ENCODE data around the gene ACTL7B.

Gene ACTL7B

DNA sequence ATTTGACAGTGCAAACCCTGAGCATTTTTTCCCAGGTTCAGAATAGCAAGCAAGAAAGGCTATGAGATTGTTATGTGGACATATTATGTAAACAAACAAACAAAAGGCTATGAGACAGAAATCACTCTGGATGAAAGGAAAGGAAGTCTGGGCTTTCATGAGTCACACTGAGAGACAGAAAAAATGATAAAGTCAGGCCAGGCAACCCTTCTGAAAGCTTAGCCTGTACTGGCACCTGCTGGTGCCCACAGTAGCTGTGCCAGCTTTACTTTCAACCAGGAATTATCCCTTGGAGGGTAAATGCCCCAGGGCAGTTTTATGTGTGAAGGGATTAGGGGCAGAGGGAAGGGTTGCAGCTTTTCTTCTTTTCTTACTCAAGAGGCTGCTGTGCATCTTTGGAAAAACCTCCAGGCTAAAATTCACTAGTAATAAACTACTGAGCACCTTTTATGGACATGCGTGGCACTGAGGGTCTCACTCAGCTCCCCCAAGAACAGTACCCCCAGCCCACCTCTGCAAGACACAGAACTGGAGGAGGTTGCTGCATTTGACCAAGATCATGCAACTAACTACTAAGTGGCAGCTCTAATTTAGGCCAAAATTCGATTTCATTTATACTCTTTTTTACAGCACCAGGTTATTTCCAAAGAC is 41.7 kb downstream of the ACTL7B start:
- Histone ChIP-seq H3K27ac (replicated peaks) (no peak overlapping the region), H3K4me3 (replicated peaks; ENCODE audit: insufficient read depth, low read length) (no peak overlapping the region), H3K27me3 (ENCODE audit: insufficient read depth, poor library complexity, severe bottlenecking) (no peaks in the 10 kb centered on the region)
- no peak for TF ChIP-seq GABPA (IDR thresholded peaks at IDR 0.05; ENCODE audit: low read depth)
- TF ChIP-seq CTCF (IDR thresholded peaks at IDR 0.05; ENCODE audit: insufficient read depth, low read length), result peak; percentile 48
- peak in 1 of 2 experiments; percentile 15 for DNase-seq (ENCODE audit: low read depth in 1 of 2, low spot score in 1 of 2)

DNA sequence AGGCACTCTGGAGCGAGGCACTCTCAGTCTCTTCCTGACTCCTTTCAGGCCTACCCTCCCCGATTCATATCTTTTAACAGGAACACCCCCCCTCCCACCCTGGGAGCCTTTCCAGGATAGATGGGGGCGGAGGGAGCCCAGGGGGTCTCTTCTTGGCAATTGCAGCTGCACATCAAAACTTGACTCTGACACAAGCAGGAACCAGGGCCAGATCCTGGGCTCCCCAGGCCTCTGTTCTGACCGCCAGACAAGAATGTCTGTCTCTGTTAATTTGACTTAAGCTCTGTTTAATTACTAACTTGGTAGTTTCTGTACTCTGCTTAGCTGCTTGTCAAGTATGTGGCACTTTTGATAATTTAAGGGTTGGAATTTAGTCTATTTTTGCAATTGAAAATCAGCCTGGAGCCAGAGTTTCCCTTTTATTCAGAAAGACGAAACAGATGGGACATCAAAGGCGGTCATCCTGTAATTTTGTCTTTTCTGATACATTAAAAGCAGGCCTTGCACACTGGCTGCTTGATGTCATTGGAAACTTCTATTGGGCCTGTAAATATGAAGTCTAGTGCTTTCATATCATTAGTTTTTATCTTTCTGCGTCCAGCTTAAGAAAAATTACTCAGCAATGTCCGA is 43.3 kb downstream of the ACTL7B start:
- no peak for DNase-seq (ENCODE audit: low read depth in 1 of 2, low spot score in 1 of 2)
- TF ChIP-seq CTCF (IDR thresholded peaks at IDR 0.05; ENCODE audit: insufficient read depth, low read length), result no peak
- TF ChIP-seq SPI1 (IDR thresholded peaks at IDR 0.05; ENCODE audit: borderline replicate concordance, low read depth), result no peak
- TF ChIP-seq, protein P1, sequence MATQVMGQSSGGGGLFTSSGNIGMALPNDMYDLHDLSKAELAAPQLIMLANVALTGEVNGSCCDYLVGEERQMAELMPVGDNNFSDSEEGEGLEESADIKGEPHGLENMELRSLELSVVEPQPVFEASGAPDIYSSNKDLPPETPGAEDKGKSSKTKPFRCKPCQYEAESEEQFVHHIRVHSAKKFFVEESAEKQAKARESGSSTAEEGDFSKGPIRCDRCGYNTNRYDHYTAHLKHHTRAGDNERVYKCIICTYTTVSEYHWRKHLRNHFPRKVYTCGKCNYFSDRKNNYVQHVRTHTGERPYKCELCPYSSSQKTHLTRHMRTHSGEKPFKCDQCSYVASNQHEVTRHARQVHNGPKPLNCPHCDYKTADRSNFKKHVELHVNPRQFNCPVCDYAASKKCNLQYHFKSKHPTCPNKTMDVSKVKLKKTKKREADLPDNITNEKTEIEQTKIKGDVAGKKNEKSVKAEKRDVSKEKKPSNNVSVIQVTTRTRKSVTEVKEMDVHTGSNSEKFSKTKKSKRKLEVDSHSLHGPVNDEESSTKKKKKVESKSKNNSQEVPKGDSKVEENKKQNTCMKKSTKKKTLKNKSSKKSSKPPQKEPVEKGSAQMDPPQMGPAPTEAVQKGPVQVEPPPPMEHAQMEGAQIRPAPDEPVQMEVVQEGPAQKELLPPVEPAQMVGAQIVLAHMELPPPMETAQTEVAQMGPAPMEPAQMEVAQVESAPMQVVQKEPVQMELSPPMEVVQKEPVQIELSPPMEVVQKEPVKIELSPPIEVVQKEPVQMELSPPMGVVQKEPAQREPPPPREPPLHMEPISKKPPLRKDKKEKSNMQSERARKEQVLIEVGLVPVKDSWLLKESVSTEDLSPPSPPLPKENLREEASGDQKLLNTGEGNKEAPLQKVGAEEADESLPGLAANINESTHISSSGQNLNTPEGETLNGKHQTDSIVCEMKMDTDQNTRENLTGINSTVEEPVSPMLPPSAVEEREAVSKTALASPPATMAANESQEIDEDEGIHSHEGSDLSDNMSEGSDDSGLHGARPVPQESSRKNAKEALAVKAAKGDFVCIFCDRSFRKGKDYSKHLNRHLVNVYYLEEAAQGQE (IDR thresholded peaks at IDR 0.05; ENCODE audit: insufficient replicate concordance, low read depth), result no peak

GRCh38 chr9:108811944-108812343 is 43.8 kb downstream of the ACTL7B start:
- Histone ChIP-seq H3K4me3 (replicated peaks; ENCODE audit: insufficient read depth, low read length) (no peak overlapping the region), H3K27ac (replicated peaks) (no peak overlapping the region), H3K27me3 (ENCODE audit: insufficient read depth, poor library complexity, severe bottlenecking) (no peaks in the 10 kb centered on the region)
- no peak for DNase-seq (ENCODE audit: low read depth in 1 of 2, low spot score in 1 of 2)
- TF ChIP-seq, protein P1 (IDR thresholded peaks at IDR 0.05; ENCODE audit: insufficient replicate concordance, low read depth), result no peak
- TF ChIP-seq CTCF (IDR thresholded peaks at IDR 0.05; ENCODE audit: insufficient read depth, low read length) (no peak), GABPA (IDR thresholded peaks at IDR 0.05; ENCODE audit: low read depth) (no peak), POLR2AphosphoS5 (IDR thresholded peaks at IDR 0.05; ENCODE audit: low read depth) (no peak), SPI1 (IDR thresholded peaks at IDR 0.05; ENCODE audit: borderline replicate concordance, low read depth) (no peak)

More for the DNA sequence above, 43.3 kb downstream of the ACTL7B start:
- H3K4me3 ChIP-seq (replicated peaks; ENCODE audit: insufficient read depth, low read length), result no peak overlapping the region
- H3K27ac ChIP-seq (replicated peaks), result no peak overlapping the region
- H3K27me3 ChIP-seq (ENCODE audit: insufficient read depth, poor library complexity, severe bottlenecking), result no peaks in the 10 kb centered on the region

DNA sequence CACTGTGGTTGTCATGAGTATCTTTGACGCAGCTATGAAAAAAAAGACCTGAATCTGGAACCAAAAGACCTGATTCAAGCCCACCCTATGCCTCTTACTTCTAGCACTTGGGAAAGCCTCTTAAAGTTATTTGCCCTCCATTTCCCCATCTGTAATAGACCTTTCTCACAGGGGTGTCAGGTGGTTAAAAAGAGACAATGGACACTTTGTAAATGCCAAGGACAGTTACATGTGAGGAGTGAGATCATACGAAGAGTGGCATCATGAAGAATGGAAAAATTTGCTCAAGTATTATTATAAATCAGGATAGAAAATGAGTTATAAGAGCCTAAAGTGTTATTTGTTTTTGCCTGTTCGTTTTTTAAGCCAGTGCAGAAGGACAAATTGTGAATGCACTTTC is 46.5 kb downstream of the ACTL7B start:
- no peak overlapping the region for H3K4me3 ChIP-seq (replicated peaks; ENCODE audit: insufficient read depth, low read length)
- TF ChIP-seq GABPA (IDR thresholded peaks at IDR 0.05; ENCODE audit: low read depth), result no peak
- no peak for TF ChIP-seq POLR2AphosphoS5 (IDR thresholded peaks at IDR 0.05; ENCODE audit: low read depth)
- TF ChIP-seq, protein P1 (IDR thresholded peaks at IDR 0.05; ENCODE audit: insufficient replicate concordance, low read depth), result no peak
- no peak for TF ChIP-seq SPI1 (IDR thresholded peaks at IDR 0.05; ENCODE audit: borderline replicate concordance, low read depth)
- no peak for TF ChIP-seq CTCF (IDR thresholded peaks at IDR 0.05; ENCODE audit: insufficient read depth, low read length)
- H3K27ac ChIP-seq (replicated peaks), result no peak overlapping the region
- no peak for DNase-seq (ENCODE audit: low read depth in 1 of 2, low spot score in 1 of 2)
- H3K27me3 ChIP-seq (ENCODE audit: insufficient read depth, poor library complexity, severe bottlenecking), result no peaks in the 10 kb centered on the region
